GM19035 (cell line): ENCODE measurements around the gene FOXP4.
"Not testable (repeated sequence)": the region's sequence is repeated elsewhere in the genome, so short reads cannot be mapped to it uniquely, and the experiment has no call there.

Experiments
- ATAC-seq: cut with Tn5 transposase; IDR thresholded peaks from one replicate; pipeline ENCODE4 v1.9.1; 2021; ENCODE audit not compliant: unreplicated experiment

The FOXP4 gene

DNA sequence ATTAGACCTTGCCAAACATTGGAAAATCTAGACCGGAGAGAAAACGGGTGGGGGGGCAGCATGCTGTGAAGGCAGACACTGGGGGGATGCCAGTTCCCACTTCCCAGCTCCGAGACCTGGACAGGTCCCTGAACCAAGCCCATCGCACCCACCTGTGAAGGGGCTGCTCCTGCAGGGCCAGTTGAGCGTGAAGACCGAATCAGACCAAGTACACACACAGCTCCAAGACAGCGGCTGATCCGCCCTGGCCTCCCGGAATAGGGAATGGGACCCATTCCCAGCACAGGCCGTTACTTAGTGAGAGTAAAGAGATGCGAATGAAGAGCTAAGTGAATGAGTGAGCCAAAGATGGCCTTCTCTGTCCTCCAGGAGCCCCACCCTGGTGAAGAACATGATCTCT, 50.6 kb downstream of the FOXP4 start:
- no peak for ATAC-seq

DNA sequence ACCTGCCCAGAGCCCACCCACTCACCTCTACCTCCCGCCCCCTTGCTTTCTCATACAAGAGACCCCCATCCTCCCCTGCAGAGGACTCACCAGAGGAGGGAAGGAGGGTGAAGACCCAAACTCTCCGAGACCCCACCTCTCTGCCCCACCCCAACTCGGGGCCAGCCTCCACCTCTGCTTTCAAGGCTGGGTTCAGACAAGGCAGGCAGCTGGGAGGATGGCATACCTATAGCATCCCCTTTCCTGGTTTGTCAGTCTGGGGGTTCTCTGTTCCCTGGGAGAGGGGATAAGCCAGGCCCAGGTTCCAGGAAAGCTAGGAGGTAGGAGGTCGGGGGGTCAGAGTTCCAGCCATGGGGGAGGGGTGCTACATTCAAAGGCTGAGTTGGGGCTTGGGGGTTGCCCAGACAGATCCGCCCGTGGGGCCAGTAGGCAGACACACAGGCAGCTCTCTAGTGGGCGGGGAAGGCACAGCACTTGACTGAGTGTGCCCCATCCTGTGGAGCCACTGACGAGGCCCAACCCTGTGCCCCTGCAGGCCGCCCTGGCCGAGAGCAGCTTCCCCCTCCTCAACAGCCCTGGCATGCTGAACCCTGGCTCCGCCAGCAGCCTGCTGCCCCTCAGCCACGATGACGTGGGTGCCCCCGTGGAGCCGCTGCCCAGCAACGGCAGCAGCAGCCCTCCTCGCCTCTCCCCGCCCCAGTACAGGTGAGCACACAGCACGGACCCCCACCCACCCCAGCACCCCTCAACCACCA, 51.2 kb downstream of the FOXP4 start:
- no peak for ATAC-seq

DNA sequence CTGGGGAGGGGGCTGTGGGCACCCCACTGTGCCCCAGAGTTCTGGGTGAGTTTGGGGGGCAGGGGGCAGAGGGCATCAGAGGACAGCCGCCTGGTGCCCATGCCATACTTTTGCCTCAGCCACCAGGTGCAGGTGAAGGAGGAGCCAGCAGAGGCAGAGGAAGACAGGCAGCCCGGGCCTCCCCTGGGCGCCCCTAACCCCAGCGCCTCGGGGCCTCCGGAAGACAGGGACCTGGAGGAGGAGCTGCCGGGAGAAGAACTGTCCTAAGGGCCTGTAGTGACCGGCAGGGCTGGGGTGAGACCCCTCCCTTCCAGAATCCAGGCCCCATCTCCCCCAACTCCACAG, 52.5 kb downstream of the FOXP4 start:
- ATAC-seq: no peak

DNA sequence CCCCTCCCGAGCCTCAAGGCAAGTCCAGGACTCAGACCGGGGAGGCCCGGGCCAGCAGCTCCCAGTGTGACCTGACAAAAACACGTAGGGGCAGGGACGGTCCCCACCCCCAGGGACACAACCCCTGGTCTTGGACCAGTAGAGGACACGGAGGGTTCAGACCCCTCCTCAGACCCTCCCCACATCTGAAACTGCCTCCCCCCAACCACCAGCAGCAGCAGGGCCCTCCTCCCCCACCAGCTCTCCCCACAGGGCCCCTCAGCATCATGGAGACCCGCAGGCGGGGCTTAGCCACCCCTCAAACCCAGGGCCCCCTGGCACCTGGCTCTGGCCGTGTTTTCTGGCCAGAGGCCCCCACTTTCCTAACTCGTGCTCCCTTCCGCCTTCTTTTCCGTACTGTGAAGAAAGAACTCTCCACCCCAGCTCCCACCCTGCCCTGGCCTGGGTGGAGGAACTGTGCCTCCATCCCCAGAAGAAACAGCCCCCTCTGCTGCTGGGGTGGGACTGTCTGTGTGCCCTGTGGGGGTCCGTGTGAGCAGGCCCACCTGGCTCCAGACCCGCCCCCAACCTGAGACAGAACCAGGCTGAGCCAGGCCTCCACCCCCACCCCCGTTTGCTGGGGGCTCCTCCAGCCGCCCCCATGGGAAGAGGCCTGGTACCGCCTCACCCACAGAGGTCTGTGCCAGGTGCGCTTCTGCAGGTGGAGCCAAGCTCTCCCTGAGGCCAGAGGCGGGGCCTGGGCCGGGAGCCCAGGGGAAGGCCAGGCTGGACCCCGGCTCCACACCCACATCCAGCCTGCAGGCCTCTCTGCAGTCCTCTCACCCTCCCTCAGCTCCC, 53.1 kb downstream of the FOXP4 start:
- ATAC-seq: no peak

GRCh38 chr6:41599852-41600445, 53.8 kb downstream of the FOXP4 start:
- ATAC-seq: no peak

DNA sequence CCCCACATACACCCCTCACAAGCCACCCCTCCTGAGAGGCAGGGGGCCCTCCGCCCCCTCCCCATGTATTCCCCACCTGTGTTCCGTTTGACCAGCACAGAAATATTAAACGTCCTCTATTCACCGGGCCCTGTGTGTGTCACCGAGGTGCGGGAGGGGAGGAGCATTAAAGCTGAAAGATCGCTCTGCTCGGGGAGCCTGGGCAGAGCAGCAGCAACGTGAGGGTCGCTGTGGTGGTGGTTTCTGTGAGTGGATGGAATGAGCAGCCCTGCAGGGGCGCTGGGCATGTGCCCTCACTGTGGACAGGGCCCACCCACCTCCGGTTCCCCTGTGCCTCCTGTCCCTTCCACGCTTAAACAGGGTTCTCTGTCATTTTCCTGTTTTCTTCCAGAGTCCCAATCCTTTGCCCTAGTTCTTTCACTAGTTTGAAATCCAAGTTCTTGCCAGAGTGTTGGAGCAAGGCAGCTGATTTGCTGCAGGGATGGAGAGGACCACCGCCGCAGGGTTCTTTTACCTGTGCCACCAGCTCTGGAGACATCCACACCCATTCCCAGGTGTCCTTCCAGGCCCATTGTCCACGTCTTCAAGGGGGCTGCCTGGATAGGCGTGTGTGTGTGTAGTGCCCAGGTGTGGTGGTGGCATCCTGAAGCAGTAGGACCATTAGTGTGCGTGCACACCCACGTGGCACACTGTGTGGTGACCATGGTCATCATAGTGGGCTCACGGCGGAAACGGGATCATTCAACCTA, 54.5 kb downstream of the FOXP4 start:
- ATAC-seq: no peak

GRCh38 chr6:41601248-41601549, 55.0 kb downstream of the FOXP4 start:
- no peak for ATAC-seq

DNA sequence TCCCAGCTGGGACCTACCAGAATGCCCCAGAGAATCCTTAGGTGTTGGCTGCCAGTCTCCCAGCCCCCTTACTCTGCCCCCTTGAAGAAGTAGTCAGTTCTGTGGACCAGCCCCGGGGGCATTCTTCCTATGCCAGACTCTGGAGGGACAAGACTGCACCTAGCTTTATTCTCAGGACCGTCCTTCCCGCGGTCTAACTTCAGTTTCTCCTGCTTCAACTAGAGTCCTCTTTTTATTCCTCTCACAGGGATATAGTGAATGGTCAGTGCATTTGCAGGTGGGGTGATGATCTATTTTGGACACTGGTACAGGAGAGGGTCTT, 56.2 kb downstream of the FOXP4 start:
- ATAC-seq: no peak

GRCh38 chr6:41602864-41603608, 56.9 kb downstream of the FOXP4 start:
- ATAC-seq: peak; percentile 50

DNA sequence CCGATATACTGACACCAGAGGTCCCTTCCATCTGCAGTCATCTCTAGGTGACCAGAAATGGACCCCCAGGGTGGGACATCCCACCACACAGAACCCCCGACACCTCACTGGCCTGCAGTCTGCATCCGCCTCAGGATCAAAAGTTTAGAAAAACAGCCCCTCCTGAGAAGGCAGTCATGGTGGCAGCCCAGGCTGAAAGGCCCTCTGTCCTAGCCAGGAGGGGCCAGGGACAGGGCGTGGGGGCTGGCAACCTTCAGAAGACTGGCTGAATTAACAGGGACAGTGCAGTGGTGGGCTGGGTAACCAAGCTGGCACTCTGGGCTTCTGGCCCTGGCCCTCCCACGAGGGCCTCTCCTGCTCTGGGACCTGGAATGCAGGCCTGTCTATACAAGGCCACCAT, 57.8 kb downstream of the FOXP4 start:
- ATAC-seq: no peak

DNA sequence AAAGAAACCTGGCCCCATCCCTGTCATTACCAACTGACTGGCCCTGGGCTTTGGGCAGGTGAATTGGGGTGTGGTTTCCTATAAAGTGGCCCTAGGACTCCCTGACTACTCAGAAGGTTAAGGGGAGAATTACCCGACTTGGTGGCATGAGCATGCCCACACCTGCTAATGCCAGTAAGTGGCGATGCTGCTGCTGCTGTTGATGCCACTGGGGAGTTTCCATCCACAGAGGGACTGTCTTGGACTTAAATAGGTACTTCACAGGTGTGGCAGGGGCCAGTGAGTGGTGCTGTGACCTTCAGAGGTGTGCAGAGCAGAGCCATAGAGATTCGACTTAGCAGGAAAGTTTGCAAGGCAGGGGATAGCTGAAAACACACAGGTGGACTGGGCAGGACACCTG, 59.5 kb downstream of the FOXP4 start:
- no peak for ATAC-seq

- no peak for ATAC-seq
These were observed 60.9 kb downstream of the FOXP4 start for GRCh38 chr6:41607036-41607435.

- no peak for ATAC-seq
These were observed 61.6 kb downstream of the FOXP4 start for GRCh38 chr6:41607736-41608135.

GRCh38 chr6:41608443-41609151, 62.4 kb downstream of the FOXP4 start:
- ATAC-seq: no peak

DNA sequence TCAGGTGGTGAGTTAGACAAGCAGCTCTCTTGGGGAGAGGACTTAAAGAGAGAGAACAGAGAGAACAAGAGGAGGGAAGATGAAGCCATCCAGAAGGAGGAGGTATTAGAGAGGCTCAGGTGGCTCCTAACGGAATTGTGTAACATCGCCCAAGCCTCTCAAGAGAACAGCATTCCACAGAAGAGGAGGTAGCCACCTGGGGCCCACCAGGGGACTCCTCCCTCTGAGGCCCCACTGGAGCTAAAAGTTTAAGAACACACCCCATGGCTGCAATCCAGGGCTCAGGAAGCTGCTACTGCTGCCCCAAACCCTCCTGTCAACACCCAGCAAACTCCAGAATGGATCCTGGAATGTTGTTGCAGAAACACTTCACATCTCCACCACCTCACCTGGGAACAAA, 68.5 kb downstream of the FOXP4 start:
- ATAC-seq: no peak

DNA sequence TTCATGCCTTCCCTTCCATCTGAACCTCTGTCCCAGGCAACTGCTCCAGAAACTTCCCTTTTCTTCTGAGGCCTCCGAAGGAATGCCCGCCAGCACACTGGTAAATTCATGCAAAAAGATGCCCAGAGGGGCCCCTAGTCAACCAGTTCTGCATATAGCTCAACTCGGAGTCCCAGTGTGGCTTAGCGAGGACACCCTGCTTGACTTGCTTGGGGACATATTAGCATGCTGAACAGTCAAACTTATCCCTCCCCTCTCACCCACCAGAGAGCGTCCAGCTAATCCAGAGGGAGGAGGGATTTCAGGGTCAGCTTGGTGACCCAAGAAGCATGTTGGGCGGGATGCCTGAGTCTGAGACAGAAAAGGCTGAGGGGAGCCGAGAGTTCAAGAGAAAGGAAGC, 69.1 kb downstream of the FOXP4 start:
- no peak for ATAC-seq

DNA sequence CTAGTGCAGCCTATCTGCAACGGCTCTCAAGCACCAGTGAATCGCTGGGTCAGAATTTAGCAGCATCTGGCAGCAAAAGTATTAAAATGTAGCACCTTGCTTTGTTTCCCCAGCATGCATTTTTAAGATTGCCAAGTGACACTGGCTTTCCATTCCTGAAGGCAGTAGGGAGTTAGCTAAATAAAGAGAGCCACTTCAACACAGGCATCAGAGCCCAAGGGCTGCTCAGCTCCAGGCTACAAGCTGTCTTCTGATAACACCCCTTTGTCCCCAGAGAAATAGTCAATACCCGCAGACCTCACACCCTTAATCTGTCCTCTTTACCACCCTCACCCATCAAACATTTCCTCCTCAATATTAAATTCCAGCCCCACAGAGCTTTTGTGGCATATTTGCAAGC, 72.4 kb downstream of the FOXP4 start:
- no peak for ATAC-seq

DNA sequence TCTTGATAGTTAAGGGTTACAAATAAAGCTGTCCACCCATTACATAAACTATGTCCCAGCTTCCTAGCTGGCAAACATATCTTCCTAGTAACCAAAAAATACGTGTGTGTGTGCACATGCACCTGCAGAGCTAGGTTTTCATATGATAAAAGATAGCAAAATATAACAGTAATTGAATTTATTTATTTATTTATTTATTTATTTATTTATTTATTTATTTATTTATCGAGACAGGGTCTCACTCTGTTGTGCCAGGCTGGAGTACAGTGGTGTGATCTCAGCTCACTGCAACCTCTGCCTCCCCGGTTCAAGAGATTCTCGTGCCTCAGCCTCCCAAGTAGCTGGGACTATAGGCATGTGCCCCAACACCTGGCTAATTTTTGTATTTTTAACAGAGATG, 73.0 kb downstream of the FOXP4 start:
- ATAC-seq: not testable (repeated sequence)

DNA sequence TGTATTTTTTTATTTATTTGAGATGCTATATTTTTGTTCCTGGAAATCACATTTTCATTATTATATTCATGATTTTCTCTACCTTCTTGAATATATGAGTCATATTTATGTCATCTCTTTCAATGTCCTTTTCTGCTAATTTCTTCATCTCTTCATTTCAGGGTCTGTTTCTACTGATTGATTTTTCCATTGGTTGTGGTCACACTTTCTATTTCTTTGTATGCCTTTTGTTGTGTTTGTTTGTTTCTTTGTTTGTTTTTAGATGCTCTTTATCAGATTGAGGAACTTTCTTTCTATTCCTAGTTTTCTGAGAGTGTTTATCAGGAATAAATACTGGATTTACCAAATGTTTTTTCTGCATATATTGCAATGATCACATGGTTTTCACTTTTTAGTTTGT, 75.2 kb downstream of the FOXP4 start:
- no peak for ATAC-seq

GRCh38 chr6:41621802-41622201, 75.6 kb downstream of the FOXP4 start:
- ATAC-seq: no peak
